CD4-positive, CD25-positive, alpha-beta regulatory T cell (primary cell): ENCODE data around the gene GLRX5. TPM values are rescaled to one million over a fixed set of nuclear protein-coding genes. Genes with fewer than 3 reads are reported as not detected.
"Not testable (repeated sequence)": the region's sequence is repeated elsewhere in the genome, so short reads cannot be mapped to it uniquely, and the experiment has no call there.

ENCODE experiments used
- ATAC-seq, 2 donors: fragments of 150-1000 bp; cut with Tn5 transposase; one replicate each; pipeline ENCODE4 v1.10.0; 2021; ENCODE audit warnings: low read depth in 2 of 2, moderate number of reproducible peaks in 2 of 2, moderate library complexity in 1 of 2
- DNase-seq, 3 donors: peaks; one replicate each; pipeline versions ENCODE4 v3.0.0 to v3.0.0-alpha.2; 2012 to 2022; ENCODE audit warnings: mixed read lengths in 1 of 3
- H3K27ac ChIP-seq: one replicate; pipeline ENCODE4 v1.7.0; 2013; ENCODE audit warnings: mild to moderate bottlenecking, low read length; ENCODE audit not compliant: insufficient read depth, poor library complexity, severe bottlenecking
- H3K27me3 ChIP-seq: one replicate; pipeline ENCODE4 v1.7.0; 2013; ENCODE audit warnings: low read length; ENCODE audit not compliant: control insufficient read depth, insufficient read depth
- H3K36me3 ChIP-seq: one replicate; pipeline ENCODE4 v1.7.0; 2013; ENCODE audit warnings: mild to moderate bottlenecking, low read length, moderate library complexity; ENCODE audit not compliant: control insufficient read depth, insufficient read depth
- H3K4me1 ChIP-seq: 2 replicates; pipeline ENCODE4 v1.7.0; 2013; ENCODE audit warnings: mild to moderate bottlenecking, low read length; ENCODE audit not compliant: insufficient read depth, control insufficient read depth, poor library complexity, severe bottlenecking
- H3K4me3 ChIP-seq: one replicate; pipeline ENCODE4 v1.7.0; 2013; ENCODE audit warnings: low read depth, mild to moderate bottlenecking, low read length, moderate library complexity
- H3K9me3 ChIP-seq, 2 experiments: 1 replicate in 1 of 2; 2 replicates in 1 of 2; pipeline ENCODE4 v1.7.0; 2013; ENCODE audit warnings: low read length in 2 of 2, mild to moderate bottlenecking in 1 of 2, moderate library complexity in 1 of 2; ENCODE audit not compliant: control insufficient read depth in 2 of 2
- H3K27ac Mint-ChIP-seq, 3 donors: one replicate each; pipeline ENCODE4 v1.8.0; 2020 to 2022; ENCODE audit warnings: mild to moderate bottlenecking in 3 of 3, mixed read lengths in 3 of 3, moderate library complexity in 2 of 3
- H3K27me3 Mint-ChIP-seq: one replicate; pipeline ENCODE4 v1.8.0; 2022; ENCODE audit warnings: mild to moderate bottlenecking, mixed read lengths
- H3K36me3 Mint-ChIP-seq: one replicate; pipeline ENCODE4 v1.8.0; 2020; ENCODE audit warnings: mixed read lengths
- H3K4me1 Mint-ChIP-seq, 4 donors: one replicate each; pipeline ENCODE4 v1.8.0; 2020 to 2022; ENCODE audit warnings: mixed read lengths in 4 of 4, mild to moderate bottlenecking in 1 of 4
- H3K4me3 Mint-ChIP-seq, 4 donors: one replicate each; pipeline ENCODE4 v1.8.0; 2020 to 2022; ENCODE audit warnings: mild to moderate bottlenecking in 4 of 4, mixed read lengths in 4 of 4, moderate library complexity in 3 of 4
- H3K9me3 Mint-ChIP-seq, 7 donors: one replicate each; pipeline ENCODE4 v1.8.0; 2020 to 2022; ENCODE audit warnings: mixed read lengths in 7 of 7, mild to moderate bottlenecking in 3 of 7, moderate library complexity in 2 of 7
- polyA plus RNA-seq, 4 donors: library from polyadenylated mRNA; unstranded; fragments of 300-500 nt; fragmentation: Illumina TruSeq; gene quantifications; one replicate each; pipeline ENCODE4 v1.2.3, GENCODE V29; 2021
- total RNA-seq: library from RNA; stranded (reverse); gene quantifications from one replicate; pipeline ENCODE4 v1.2.3, GENCODE V29; 2022

GLRX5 gene
- total and polyA plus RNA-seq, 5 donors from 2014 or later = 18.1 to 71.9 (median 55.7) TPM

DNA sequence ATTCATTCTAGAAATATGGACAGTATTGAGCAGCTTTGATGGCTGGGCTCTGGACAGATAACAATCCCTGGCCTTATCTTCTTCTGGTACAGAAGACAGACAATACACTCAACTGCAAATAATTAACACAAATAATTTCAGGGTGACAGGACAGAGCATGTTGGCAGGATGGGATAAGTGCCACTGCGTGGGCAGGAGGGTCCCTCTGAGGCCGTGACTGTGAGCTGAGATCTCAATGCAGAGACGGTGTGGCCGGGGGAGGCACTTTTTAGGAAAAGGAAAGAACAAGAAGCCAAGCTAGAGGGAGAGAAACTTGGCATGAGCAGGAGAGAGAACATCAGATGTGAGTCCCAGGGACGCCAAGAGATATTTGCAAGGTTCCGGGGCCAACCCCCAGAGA is 26.5 kb upstream of the GLRX5 start:
- H3K4me3 Mint-ChIP-seq = peak overlapping the region in 2 of 4 donors; percentile 58 to 64
- H3K9me3 Mint-ChIP-seq = no peaks in the 10 kb centered on the region
- Histone ChIP-seq H3K9me3 (no peaks in the 10 kb centered on the region), H3K4me3 (no peak overlapping the region), H3K27me3 (no peaks in the 10 kb centered on the region), H3K4me1 (peaks cover 70% of the 10 kb centered on the region), H3K36me3 (peaks cover 30% of the 10 kb centered on the region), H3K27ac (peak overlapping the region; percentile 41)
- H3K27me3 Mint-ChIP-seq = no peaks in the 10 kb centered on the region
- ATAC-seq (no peak), DNase-seq (no peak)
- peaks cover 37% of the 10 kb centered on the region for H3K36me3 Mint-ChIP-seq
- H3K27ac Mint-ChIP-seq = peak overlapping the region in 2 of 3 donors; percentile 13 to 45
- peaks cover 29 to 90% (median 63%) of the 10 kb centered on the region in 4 donors for H3K4me1 Mint-ChIP-seq

DNA sequence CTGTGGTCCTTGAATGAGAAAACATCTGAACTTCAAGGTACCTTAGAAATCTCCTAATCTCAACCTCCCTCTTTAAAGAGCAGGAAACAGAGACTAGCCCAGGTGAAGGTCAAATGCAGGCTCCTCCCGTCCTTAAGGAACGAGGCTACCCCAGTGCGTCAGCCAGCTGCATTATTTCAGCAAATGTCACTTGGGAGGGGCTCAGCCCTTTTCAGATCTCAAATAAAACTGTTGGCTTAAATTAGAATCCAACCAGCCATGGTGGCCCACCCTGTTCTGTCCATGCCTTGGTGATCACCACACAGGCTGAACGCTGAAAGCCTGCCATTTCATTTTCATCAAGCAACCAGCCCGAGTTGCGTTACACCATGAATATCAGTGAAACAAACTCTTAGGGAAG is 25.4 kb upstream of the GLRX5 start:
- Histone ChIP-seq H3K27me3 (no peaks in the 10 kb centered on the region), H3K4me3 (no peak overlapping the region), H3K36me3 (peaks cover 30% of the 10 kb centered on the region), H3K27ac (peak overlapping the region; percentile 1), H3K4me1 (peaks cover 70% of the 10 kb centered on the region), H3K9me3 (no peaks in the 10 kb centered on the region)
- Mint-ChIP-seq H3K4me3 (peak overlapping the region in 2 of 4 donors; percentile 55 to 68), H3K4me1 (peaks cover 29 to 90% (median 59%) of the 10 kb centered on the region in 4 donors), H3K36me3 (peaks cover 33% of the 10 kb centered on the region), H3K9me3 (no peaks in the 10 kb centered on the region), H3K27ac (peak overlapping the region; percentile 14 to 72 (median 20)), H3K27me3 (no peaks in the 10 kb centered on the region)
- no peak for ATAC-seq
- no peak for DNase-seq

DNA sequence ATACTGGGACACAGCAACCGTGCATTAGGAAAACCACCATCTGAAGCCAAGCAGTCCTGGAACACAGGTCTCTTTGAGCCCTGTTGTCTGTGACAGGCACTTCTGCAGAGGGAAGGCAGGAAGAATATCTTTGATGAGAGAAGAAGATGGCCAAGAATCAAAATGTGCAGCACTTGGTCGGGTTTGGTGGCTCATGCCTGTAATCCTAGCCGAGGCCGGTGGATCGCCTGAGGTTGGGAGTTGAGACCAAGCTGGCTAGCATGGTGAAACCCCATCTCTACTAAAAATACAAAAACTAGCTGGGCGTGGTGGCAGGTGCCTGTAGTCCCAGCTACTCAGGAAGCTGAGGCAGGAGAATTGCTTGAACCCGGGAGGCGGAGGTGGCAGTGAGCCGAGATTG is 24.5 kb upstream of the GLRX5 start:
- H3K4me3 ChIP-seq, H3K9me3 Mint-ChIP-seq, H3K27me3 Mint-ChIP-seq, ATAC-seq, H3K27ac ChIP-seq, H3K9me3 ChIP-seq, DNase-seq, H3K27me3 ChIP-seq: not testable (repeated sequence)
- Histone ChIP-seq H3K4me1 (peaks cover 70% of the 10 kb centered on the region), H3K36me3 (peaks cover 28% of the 10 kb centered on the region)
- peaks cover 32% of the 10 kb centered on the region for H3K36me3 Mint-ChIP-seq
- peak overlapping the region in 2 of 3 donors; percentile 72 for H3K27ac Mint-ChIP-seq
- H3K4me3 Mint-ChIP-seq = peak overlapping the region in 2 of 4 donors; percentile 68 to 73
- H3K4me1 Mint-ChIP-seq = peaks cover 26 to 90% (median 56%) of the 10 kb centered on the region in 4 donors

DNA sequence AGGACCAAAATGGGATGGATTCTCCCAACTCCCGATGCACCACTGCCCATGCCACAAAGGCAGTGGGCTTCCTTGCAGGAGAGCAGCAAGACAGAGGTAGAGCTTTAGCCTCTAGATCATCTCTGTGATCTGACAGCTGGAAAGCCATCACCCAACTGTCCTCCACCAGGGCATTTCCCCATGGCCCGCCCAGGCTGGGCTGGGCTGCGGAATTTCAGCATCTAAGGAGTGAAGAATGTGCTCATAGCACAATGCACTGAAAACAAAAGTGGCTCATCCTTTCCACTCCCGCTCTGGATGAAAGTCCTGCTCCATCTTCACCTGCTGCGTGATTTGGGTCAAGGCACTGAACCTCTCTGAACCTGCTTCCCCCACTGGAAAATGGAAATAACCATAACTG is 24.0 kb upstream of the GLRX5 start:
- H3K4me1 Mint-ChIP-seq = peaks cover 26 to 90% (median 54%) of the 10 kb centered on the region in 4 donors
- Histone ChIP-seq H3K36me3 (peaks cover 27% of the 10 kb centered on the region), H3K4me3 (no peak overlapping the region), H3K4me1 (peaks cover 74% of the 10 kb centered on the region), H3K27ac (no peak overlapping the region), H3K9me3 (no peaks in the 10 kb centered on the region), H3K27me3 (no peaks in the 10 kb centered on the region)
- DNase-seq (no peak), ATAC-seq (no peak)
- peaks cover 30% of the 10 kb centered on the region for H3K36me3 Mint-ChIP-seq
- H3K4me3 Mint-ChIP-seq = peak overlapping the region in 1 of 4 donors; percentile 68
- no peaks in the 10 kb centered on the region for H3K9me3 Mint-ChIP-seq
- no peaks in the 10 kb centered on the region for H3K27me3 Mint-ChIP-seq
- H3K27ac Mint-ChIP-seq = peak overlapping the region in 2 of 3 donors; percentile 9 to 62

DNA sequence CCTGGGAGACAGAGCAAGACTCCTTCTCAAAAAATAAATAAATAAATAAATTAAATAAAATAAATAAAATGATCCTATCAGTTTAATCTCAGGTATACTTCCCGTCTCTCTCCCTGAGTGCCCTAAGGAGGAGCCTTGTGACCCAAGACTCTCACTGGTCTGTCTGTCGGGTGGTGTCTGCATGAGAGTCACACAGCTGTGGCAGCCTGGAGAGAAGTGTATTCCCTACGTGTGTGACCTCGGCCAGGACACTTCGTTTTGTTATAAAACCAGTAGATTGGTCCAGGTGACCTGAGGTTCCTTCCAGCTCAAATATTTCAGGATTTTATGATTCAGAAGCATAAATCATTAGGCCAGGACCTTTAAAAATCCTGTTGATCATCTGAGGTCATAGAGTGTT is 23.2 kb upstream of the GLRX5 start:
- DNase-seq (no peak), ATAC-seq (no peak)
- Mint-ChIP-seq H3K9me3 (no peaks in the 10 kb centered on the region), H3K27me3 (no peaks in the 10 kb centered on the region), H3K36me3 (peaks cover 24% of the 10 kb centered on the region), H3K27ac (peak overlapping the region; percentile 75 to 97 (median 85)), H3K4me1 (peaks cover 26 to 83% (median 50%) of the 10 kb centered on the region in 4 donors), H3K4me3 (peak overlapping the region in 3 of 4 donors; percentile 40 to 68 (median 44))
- H3K36me3 ChIP-seq = peaks cover 24% of the 10 kb centered on the region
- no peaks in the 10 kb centered on the region for H3K9me3 ChIP-seq
- no peak overlapping the region for H3K27ac ChIP-seq
- peaks cover 78% of the 10 kb centered on the region for H3K4me1 ChIP-seq
- H3K27me3 ChIP-seq = no peaks in the 10 kb centered on the region
- no peak overlapping the region for H3K4me3 ChIP-seq

DNA sequence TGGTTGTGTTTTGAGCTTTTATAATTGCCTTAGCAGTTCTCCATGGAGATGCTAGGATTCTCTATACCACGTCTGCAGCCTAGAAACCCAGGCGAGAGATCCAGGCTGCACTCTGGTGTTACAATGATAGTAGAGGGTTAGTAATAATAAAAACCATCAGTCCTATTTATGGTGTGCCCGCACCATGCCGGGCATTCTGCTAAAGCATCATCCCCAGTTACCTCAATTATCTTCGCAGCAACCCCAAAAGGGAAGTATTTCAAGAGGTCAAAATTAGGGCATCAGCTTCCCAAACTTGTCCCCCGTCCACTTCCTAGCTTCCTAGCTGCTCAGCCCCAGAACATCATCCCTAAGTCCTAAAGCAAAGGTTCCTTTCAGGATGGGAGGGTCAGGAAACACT is 21.6 kb upstream of the GLRX5 start:
- Histone ChIP-seq H3K4me1 (peaks cover 80% of the 10 kb centered on the region), H3K27me3 (no peaks in the 10 kb centered on the region), H3K9me3 (no peaks in the 10 kb centered on the region), H3K27ac (peak overlapping the region; percentile 86), H3K4me3 (peak overlapping the region; percentile 53), H3K36me3 (peaks cover 13% of the 10 kb centered on the region)
- Mint-ChIP-seq H3K27me3 (no peaks in the 10 kb centered on the region), H3K27ac (peak overlapping the region; percentile 4 to 94 (median 43)), H3K36me3 (peaks cover 22% of the 10 kb centered on the region), H3K4me3 (peak overlapping the region; percentile 0 to 94 (median 30)), H3K9me3 (no peaks in the 10 kb centered on the region), H3K4me1 (peaks cover 28 to 83% (median 52%) of the 10 kb centered on the region in 4 donors)
- DNase-seq (no peak), ATAC-seq (no peak)

DNA sequence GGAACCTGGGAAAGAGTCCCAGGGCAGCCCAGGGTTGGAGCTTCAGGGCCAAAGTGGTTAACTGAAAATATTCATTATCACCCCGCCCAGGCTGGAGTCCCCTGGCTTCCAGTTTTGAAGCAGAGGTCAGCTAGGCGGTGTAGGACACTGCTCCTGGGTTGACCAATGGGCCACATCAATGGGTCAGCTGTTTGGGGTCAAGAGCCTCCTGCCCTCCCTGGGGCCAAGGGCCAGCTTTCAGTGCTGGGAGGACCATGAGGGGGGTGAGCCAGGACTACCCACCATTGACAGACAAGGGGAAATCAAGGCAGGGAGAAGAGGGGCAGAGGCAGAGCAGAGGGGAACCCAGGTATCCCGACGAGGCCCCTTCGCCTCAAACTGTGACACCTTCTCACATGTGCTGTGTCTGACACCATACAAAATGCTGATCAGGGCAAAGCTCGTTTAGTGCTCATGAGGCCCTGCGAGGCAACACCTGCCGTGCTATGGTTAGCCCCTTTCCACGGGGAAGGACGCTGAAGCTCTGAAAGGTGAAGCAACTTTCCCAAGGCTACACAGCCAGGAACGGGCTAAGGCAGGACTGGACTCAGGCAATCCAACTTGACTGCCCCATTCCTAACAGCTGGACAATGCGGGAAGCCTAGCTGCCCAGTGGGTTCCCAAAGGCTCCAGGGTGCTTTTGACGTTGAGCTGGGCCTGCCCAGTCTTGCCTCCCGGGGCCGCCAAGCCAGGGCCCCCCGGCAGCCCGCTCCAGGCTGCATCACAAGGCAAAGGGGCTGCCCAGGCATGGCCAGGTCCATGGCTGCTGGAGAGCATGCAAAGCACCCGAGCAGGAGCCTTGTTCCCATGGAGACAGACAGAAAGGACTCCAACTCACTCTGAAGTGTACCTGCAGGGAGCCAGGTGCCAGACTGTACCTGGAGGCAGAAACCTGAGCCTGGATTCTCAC is 20.4 kb upstream of the GLRX5 start:
- Histone ChIP-seq H3K36me3 (peaks cover 5% of the 10 kb centered on the region), H3K4me3 (peak overlapping the region; percentile 86), H3K27ac (peak overlapping the region; percentile 86), H3K4me1 (peaks cover 80% of the 10 kb centered on the region), H3K9me3 (no peaks in the 10 kb centered on the region), H3K27me3 (no peaks in the 10 kb centered on the region)
- Mint-ChIP-seq H3K9me3 (no peaks in the 10 kb centered on the region), H3K4me1 (peaks cover 31 to 84% (median 56%) of the 10 kb centered on the region in 4 donors), H3K27me3 (no peaks in the 10 kb centered on the region), H3K4me3 (peak overlapping the region; percentile 91 to 95 (median 94)), H3K36me3 (peaks cover 16% of the 10 kb centered on the region), H3K27ac (peak overlapping the region; percentile 89 to 94 (median 91))
- no peak for DNase-seq
- no peak for ATAC-seq
